RWPE1 (cell line): ENCODE data around the gene ZMIZ1.

Experiments
- CTCF ChIA-PET: fragments of 350-600 bp; sonication (Branson Sonifier 250); formaldehyde crosslinking; extraction: SDS; loops from one replicate; lab custom pipeline; 2021; lab: Yijun Ruan, JAX
- POLR2A ChIA-PET: fragments of 400-600 bp; formaldehyde crosslinking; extraction: SDS; loops from one replicate; lab custom pipeline; 2020; ENCODE audit warnings: antibody characterized with exemption; ENCODE audit not compliant: low non-redundant PET; lab: Yijun Ruan, JAX
- DNase-seq: peaks from one replicate; pipeline ENCODE4 v3.0.0; 2012; ENCODE audit warnings: low spot score
- H3K27ac ChIP-seq: fragments of 450-650 bp; 2 replicates; pipeline ENCODE4 v1.5.1; 2017
- TF ChIP-seq, protein P1 (sequence below): fragments of 450-650 bp; conservative IDR thresholded peaks from 2 replicates; pipeline ENCODE4 v1.5.1; 2017; ENCODE audit warnings: low read depth, mild to moderate bottlenecking

Gene ZMIZ1

DNA sequence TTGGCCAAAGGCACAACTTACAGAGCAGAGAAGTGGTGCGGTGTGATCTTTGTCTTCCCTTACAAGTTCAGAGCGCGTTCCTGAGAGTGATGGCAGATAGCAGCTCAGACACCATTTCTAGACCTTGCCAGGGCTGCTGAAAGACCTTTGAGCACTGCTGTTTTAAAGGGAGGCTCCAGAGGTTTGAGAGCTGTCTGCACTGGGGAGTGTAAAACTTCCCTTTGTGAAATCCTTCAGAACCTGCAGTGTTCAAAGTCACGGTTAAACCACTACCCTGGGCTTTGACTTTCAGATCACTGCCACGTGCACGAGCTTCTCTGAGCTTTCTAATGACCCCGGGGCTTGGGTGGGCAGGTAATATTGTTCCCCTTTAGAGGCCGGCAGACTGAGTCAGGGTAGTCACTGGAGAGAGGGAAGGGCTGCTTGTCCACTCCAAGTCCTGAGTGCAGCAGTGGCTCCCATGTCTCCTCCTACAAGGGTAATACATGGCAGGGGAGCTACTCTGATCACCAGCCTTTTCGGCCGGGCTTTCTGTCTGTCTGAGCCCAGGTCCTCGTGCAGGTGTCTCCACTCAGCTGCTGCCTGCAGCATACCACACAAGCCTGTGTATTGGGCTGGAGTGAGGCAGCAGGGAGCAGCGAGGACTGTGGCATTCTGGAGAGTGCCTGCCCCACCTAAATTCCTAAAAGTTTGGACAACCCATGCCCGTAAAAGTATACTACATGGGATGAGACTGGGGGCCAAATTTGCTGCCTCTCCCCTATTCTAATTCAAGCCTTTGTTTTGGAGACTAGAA lies 63.3 kb downstream of the ZMIZ1 start:
- CTCF ChIA-PET, result interaction anchor here (0.5 to 0.7 kb wide), 2 partner anchors 14 to 66 kb away, joined by 3 read pairs; no protein-coding TSS in a partner anchor

DNA sequence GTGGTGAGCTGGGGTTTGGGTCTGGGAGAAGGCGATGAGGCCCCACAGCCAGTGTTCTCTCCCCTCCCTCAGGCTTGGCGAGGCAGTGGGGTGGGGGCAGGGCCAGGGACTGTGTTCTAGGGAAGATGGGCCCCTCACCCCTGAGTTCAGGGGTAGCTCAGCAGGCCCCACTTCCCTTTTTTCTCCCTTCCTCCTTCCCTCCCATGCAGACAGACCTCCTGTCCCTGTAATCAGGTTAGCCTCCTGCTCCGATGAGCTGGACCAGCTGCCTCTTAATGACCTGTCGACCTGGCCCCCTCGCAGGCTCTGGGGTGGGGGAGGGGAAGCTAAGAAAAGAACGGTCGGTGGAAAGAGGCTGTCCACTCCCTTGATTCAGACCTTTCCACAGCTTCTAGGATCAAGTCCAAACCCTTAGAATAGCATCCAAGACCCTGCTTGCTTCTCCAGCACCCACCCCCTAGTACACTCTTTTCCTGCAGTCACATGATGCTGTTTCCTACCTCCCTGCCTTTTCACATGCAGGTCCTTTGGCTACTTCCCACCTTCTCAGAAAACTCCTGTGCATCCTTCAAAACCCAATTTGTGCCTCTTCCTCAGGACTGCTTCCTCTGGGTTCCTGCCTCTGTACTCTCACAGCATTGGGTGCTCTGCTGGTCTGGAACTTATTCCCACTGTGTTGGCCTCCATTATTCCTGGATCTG lies 64.1 kb downstream of the ZMIZ1 start:
- CTCF ChIA-PET, result interaction anchor here (0.7 to 0.8 kb wide), 2 partner anchors 74 to 338 kb away, joined by 3 to 4 read pairs; no protein-coding TSS in a partner anchor
- DNase-seq, result no peak
- POLR2A ChIA-PET, result no interaction called here
- TF ChIP-seq, protein P1, sequence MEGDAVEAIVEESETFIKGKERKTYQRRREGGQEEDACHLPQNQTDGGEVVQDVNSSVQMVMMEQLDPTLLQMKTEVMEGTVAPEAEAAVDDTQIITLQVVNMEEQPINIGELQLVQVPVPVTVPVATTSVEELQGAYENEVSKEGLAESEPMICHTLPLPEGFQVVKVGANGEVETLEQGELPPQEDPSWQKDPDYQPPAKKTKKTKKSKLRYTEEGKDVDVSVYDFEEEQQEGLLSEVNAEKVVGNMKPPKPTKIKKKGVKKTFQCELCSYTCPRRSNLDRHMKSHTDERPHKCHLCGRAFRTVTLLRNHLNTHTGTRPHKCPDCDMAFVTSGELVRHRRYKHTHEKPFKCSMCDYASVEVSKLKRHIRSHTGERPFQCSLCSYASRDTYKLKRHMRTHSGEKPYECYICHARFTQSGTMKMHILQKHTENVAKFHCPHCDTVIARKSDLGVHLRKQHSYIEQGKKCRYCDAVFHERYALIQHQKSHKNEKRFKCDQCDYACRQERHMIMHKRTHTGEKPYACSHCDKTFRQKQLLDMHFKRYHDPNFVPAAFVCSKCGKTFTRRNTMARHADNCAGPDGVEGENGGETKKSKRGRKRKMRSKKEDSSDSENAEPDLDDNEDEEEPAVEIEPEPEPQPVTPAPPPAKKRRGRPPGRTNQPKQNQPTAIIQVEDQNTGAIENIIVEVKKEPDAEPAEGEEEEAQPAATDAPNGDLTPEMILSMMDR, result no peak
- H3K27ac ChIP-seq, result peak overlapping the region; percentile 38

More for the DNA sequence above, 63.3 kb downstream of the ZMIZ1 start:
- H3K27ac ChIP-seq, result peak overlapping the region; percentile 38
- POLR2A ChIA-PET, result no interaction called here
- DNase-seq, result no peak
- TF ChIP-seq, protein P1, result no peak

DNA sequence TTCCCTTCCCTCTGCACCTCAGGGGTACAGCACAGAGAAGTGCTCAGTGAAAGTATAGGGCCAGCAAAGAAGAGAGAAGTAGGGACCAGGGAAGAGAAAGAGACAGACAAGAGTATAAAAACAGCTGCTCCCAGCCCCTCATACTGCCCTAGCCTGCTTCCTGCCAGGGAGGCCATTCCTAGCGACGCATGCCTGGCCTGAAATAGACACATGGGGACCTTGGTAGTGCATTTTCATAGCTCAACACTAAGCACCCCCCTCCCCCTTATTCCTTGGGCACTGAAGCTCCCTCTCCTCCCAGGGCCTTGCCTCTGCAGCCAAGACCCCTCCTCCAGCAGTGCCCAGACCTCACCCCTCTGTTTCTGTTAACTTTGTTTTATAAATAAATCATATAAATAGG lies 64.7 kb downstream of the ZMIZ1 start:
- POLR2A ChIA-PET, result no interaction called here
- CTCF ChIA-PET, result interaction anchor here (0.7 to 0.8 kb wide), 2 partner anchors 74 to 339 kb away, joined by 3 to 4 read pairs; no protein-coding TSS in a partner anchor
- TF ChIP-seq, protein P1, result no peak
- H3K27ac ChIP-seq, result no peak overlapping the region
- no peak for DNase-seq

DNA sequence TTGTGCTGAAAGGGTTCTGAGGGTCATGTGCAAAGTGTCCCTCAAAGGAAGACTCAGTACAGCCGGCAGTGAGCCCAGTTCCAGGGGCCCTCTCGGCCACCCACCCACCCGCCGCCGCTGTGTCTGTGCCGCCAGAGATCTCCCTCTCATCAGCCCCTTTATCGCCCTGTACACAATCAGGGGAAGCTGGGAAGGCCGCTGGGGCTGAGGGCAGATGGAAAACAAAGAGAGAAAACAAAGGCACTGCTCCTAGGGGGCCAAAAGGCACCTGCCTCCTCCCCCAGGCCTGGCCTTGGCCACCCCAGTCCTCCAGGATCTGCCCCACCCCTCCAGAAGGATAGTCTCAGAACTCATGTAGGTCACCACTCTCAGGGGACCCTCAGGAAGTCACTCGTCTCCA lies 67.0 kb downstream of the ZMIZ1 start:
- POLR2A ChIA-PET, result no interaction called here

DNA sequence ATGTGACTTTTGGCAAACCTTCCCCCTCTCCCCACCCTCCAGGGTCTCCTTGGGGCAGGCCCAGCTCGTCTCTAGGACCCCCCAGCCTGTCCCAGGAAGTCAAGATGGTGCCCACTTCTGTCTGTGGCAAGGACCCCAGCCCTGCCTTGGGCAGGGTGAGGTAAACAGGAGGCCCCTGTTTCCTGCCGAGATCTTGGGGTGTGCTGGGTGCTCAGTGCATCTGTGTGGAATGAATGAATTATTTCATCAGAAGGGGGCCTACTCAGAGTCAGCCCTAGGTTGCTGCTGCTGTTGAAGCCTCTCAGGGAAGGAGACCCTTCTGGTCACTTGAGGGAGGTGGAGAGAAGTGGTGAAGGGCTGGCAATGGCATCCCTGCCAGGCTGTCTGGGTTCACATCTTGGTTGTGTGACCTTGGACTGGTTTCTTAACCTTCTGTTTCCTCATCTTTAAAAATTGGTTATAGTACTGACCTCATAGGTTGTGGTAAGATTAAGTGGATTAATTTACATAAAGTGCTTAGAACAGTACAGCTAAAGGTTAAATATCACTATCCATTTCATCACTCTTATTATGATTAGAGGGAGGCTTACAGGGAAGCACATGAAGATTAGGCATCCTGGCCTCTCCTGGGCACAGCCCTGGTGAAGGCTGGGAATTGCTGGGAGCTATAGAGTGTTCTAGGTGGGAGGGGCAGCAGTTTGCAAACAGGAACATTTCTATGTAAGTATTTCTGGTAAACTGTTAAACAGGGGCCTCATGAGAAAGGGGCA lies 67.7 kb downstream of the ZMIZ1 start:
- TF ChIP-seq, protein P1, result no peak
- ChIA-PET CTCF (interaction anchor here (0.5 to 0.7 kb wide), 2 partner anchors 55 to 894 kb away, joined by 3 to 6 read pairs; no protein-coding TSS in a partner anchor), POLR2A (no interaction called here)
- DNase-seq, result no peak
- H3K27ac ChIP-seq, result peak overlapping the region; percentile 53

More for the DNA sequence above, 67.0 kb downstream of the ZMIZ1 start:
- TF ChIP-seq, protein P1, result no peak
- DNase-seq, result no peak
- CTCF ChIA-PET, result interaction anchor here (0.6 to 0.7 kb wide), 2 partner anchors 54 to 931 kb away, joined by 3 to 7 read pairs; no protein-coding TSS in a partner anchor
- H3K27ac ChIP-seq, result peak overlapping the region; percentile 53
